Hepatocyte (in vitro differentiated cells): ENCODE data around the gene TRMT2A. TPM values are rescaled to one million over a fixed set of nuclear protein-coding genes. Genes with fewer than 3 reads are reported as not detected.

Experiments used
- DNase-seq: peaks from one replicate; pipeline ENCODE4 v3.0.0-alpha.2; 2016; ENCODE audit warnings: low spot score
- H2AFZ ChIP-seq: fragments of 200-600 bp; sonication (generic); 2 replicates; pipeline ENCODE4 v1.6.0; 2016; ENCODE audit warnings: antibody characterized with exemption, mild to moderate bottlenecking
- H3K27ac ChIP-seq: fragments of 200-600 bp; sonication (generic); 2 replicates; pipeline ENCODE4 v1.5.1; 2016; ENCODE audit warnings: mild to moderate bottlenecking
- H3K27me3 ChIP-seq: fragments of 200-600 bp; sonication (generic); 2 replicates; pipeline ENCODE4 v1.6.1; 2016
- H3K36me3 ChIP-seq: fragments of 200-600 bp; sonication (generic); replicated peaks from 2 replicates; pipeline ENCODE4 v1.5.1; 2016; ENCODE audit warnings: low read depth; ENCODE audit not compliant: insufficient read depth
- H3K4me1 ChIP-seq: fragments of 200-600 bp; sonication (generic); 2 replicates; pipeline ENCODE4 v1.5.1; 2016; ENCODE audit warnings: mild to moderate bottlenecking, moderate library complexity; ENCODE audit not compliant: insufficient read depth
- H3K4me2 ChIP-seq: fragments of 200-600 bp; sonication (generic); 2 replicates; pipeline ENCODE4 v1.6.0; 2016
- H3K4me3 ChIP-seq: fragments of 200-600 bp; sonication (generic); 2 replicates; pipeline ENCODE4 v1.5.1; 2016; ENCODE audit warnings: mild to moderate bottlenecking
- H3K79me2 ChIP-seq: fragments of 200-600 bp; sonication (generic); 2 replicates; pipeline ENCODE4 v1.6.0; 2017; ENCODE audit warnings: mild to moderate bottlenecking
- H3K9me2 ChIP-seq: fragments of 200-600 bp; sonication (generic); replicated peaks from 2 replicates; pipeline ENCODE4 v1.6.0; 2017; ENCODE audit warnings: mild to moderate bottlenecking; ENCODE audit not compliant: insufficient read depth
- H3K9me3 ChIP-seq: fragments of 200-600 bp; sonication (generic); 2 replicates; pipeline ENCODE4 v1.5.1; 2016; ENCODE audit warnings: low read depth, mild to moderate bottlenecking
- H4K20me1 ChIP-seq: fragments of 200-600 bp; sonication (generic); 2 replicates; pipeline ENCODE4 v1.6.0; 2016; ENCODE audit warnings: mild to moderate bottlenecking; ENCODE audit not compliant: insufficient read depth, poor library complexity, severe bottlenecking
- EZH2 ChIP-seq: fragments of 200-600 bp; sonication (generic); IDR thresholded peaks from 2 replicates; pipeline ENCODE4 v1.6.1; 2016; ENCODE audit warnings: antibody characterized with exemption, mild to moderate bottlenecking, borderline replicate concordance
- EZH2phosphoT487 ChIP-seq: fragments of 200-600 bp; sonication (generic); IDR thresholded peaks from one replicate; pipeline ENCODE4 v1.6.1; 2018; ENCODE audit warnings: antibody characterized with exemption, mild to moderate bottlenecking, low read depth, moderate library complexity; ENCODE audit not compliant: unreplicated experiment, severe bottlenecking
- WGBS: methylation state at CpG from one replicate; pipeline ENCODE4 v1.1.6; 2016; ENCODE audit warnings: low lambda C conversion rate; ENCODE audit errors: missing lambda C conversion rate; 5-methylcytosine and 5-hydroxymethylcytosine counted together
- polyA plus RNA-seq: library from polyadenylated mRNA; unstranded; fragments of >200 nt; fragmentation: Nextera tagmentation; extraction: Ambion mirVana; gene quantifications from 2 replicates; pipeline ENCODE4 v1.2.1, GENCODE V29; 2016
- total RNA-seq: library from RNA; depleted of rRNA; stranded (reverse); fragments of >200 nt; gene quantifications from 2 replicates; pipeline ENCODE4 v1.2.3, GENCODE V29; 2014
- TF ChIP-seq, protein P1 (sequence below): fragments of 200-600 bp; sonication (generic); IDR thresholded peaks from 2 replicates; pipeline ENCODE4 v1.5.1; 2016; ENCODE audit warnings: antibody characterized with exemption, mild to moderate bottlenecking; ENCODE audit not compliant: poor library complexity

The TRMT2A gene
- total and polyA plus RNA-seq, 2 experiments from 2014 or later = 34.4 to 65.1 TPM

DNA sequence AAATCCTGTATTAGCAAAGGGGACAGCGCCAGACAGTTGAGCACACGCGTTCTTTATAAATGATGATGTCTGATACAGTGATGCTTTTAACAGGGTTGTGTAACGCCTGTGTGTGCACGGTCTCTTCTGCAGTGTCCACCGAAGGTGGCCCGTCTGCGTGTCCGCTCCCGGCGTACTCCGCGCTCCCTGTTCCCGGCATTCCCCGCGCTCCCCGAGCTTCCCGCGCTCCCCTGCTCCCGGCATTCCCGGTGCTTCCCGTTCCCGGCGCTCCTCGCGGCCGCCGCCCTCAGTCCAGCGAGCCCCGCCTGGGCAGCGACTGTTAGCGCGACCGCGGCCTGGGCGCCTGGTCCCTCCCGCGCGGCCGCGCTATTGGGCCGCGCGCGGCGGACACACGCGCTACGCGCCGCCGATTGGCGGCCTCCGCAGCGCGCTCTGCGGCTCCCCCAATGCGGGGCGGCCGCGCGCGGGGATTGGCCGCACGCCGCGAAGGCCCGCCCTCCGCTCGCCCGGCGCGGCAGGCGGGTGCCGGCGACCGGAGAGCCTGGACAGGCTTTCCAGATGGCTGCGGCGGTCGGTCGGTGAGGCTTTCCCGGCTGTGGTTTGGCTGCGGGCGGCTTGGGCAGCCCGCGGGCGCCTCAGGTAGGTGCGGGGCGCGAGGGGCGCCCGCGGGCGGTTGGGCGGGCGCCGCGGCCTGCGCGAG, 37.1 kb downstream of the TRMT2A start, which contains the start of gene DGCR8:
TSS of gene DGCR8 (plus strand) at position 497 of the 700 bp plus-strand sequence. CDS start 5,723 bp downstream, outside the sequence.
- H3K9me3 ChIP-seq = no peaks in the 10 kb centered on the region
- H3K4me2 ChIP-seq = peak within 1 kb of the TSS; percentile 86
- H3K4me3 ChIP-seq = peak within 1 kb of the TSS; percentile 98
- no peaks in the 10 kb centered on the region for H3K27me3 ChIP-seq
- TF ChIP-seq EZH2 = no peak
- DNase-seq = peak; percentile 98
- H2AFZ ChIP-seq = peak within 1 kb of the TSS; percentile 98
- H3K36me3 ChIP-seq = no peaks in the 10 kb centered on the region
- H3K27ac ChIP-seq = peak within 1 kb of the TSS; percentile 98
- H3K79me2 ChIP-seq = peaks cover 45% of the 10 kb centered on the region
- H4K20me1 ChIP-seq = peaks cover 36% of the 10 kb centered on the region
- WGBS = under 1% methylated on average over 46 of the region's 100 CpGs
- H3K4me1 ChIP-seq = peaks cover 22% of the 10 kb centered on the region
- no peaks in the 10 kb centered on the region for H3K9me2 ChIP-seq

DNA sequence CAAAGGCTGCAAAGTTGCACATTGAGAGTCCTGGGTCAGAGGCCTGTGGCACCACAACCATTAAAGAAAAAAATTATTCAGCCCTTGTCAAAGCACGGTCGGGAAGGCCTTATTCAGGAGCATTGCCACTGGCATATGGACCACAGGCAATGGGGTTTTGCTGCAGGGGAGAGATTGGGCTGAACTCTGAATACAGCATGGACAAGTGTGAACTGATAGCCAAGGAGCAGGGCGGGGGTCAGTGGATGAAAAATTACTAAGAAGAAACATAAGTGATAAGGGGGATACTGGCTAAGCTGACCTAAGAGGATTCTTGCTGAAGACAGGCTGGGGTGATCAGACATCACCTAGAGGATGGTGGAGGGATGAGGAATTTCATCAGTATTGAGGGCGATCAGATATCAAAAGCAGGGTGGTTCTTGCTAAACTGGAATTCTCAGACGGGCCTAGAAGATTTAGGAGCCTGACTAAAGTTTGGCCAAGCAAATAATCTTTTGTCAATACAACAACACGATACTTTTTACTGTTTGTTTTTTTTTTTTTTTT, 40.3 kb downstream of the TRMT2A start:
- H3K4me3 ChIP-seq = no peak overlapping the region
- H3K9me2 ChIP-seq = no peaks in the 10 kb centered on the region
- 80% methylated on average over 6 of the region's 6 CpGs for WGBS
- no peaks in the 10 kb centered on the region for H3K36me3 ChIP-seq
- DNase-seq = no peak
- TF ChIP-seq EZH2 (no peak), EZH2phosphoT487 (no peak)
- TF ChIP-seq, protein P1, sequence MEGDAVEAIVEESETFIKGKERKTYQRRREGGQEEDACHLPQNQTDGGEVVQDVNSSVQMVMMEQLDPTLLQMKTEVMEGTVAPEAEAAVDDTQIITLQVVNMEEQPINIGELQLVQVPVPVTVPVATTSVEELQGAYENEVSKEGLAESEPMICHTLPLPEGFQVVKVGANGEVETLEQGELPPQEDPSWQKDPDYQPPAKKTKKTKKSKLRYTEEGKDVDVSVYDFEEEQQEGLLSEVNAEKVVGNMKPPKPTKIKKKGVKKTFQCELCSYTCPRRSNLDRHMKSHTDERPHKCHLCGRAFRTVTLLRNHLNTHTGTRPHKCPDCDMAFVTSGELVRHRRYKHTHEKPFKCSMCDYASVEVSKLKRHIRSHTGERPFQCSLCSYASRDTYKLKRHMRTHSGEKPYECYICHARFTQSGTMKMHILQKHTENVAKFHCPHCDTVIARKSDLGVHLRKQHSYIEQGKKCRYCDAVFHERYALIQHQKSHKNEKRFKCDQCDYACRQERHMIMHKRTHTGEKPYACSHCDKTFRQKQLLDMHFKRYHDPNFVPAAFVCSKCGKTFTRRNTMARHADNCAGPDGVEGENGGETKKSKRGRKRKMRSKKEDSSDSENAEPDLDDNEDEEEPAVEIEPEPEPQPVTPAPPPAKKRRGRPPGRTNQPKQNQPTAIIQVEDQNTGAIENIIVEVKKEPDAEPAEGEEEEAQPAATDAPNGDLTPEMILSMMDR = no peak
- H3K9me3 ChIP-seq = no peaks in the 10 kb centered on the region
- H3K27me3 ChIP-seq = no peaks in the 10 kb centered on the region
- H3K4me2 ChIP-seq = no peak overlapping the region
- peaks cover 13% of the 10 kb centered on the region for H3K79me2 ChIP-seq
- peaks cover 14% of the 10 kb centered on the region for H3K4me1 ChIP-seq
- no peak overlapping the region for H3K27ac ChIP-seq
- H4K20me1 ChIP-seq = peaks cover 4% of the 10 kb centered on the region
- no peak overlapping the region for H2AFZ ChIP-seq

DNA sequence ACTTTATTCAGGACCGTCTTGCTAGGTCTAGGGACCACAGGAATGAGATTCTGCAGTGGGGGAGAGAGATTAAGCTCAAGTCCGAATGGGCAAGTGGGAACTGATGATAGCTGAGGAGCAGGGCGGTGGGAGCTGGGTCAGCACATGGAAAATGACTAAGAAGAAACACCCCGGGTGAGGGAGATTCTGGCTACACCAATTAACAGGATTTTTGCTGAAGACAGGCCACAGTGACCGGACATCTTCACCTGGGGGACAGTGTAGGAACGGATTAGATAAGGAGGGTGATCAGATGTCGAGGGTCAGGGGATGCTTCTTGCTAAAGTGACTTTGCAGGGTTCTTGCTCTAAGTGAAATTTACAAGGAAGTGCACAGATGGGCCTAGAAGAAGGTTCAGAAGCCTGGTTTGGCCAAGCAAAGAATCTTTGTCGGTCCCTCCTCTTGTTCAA, 45.5 kb downstream of the TRMT2A start:
- Histone ChIP-seq H3K27me3 (no peaks in the 10 kb centered on the region), H3K9me3 (no peaks in the 10 kb centered on the region), H3K27ac (no peak overlapping the region), H2AFZ (no peak overlapping the region), H4K20me1 (no peaks in the 10 kb centered on the region), H3K36me3 (no peaks in the 10 kb centered on the region), H3K4me3 (no peak overlapping the region), H3K4me2 (no peak overlapping the region), H3K9me2 (no peaks in the 10 kb centered on the region), H3K79me2 (no peaks in the 10 kb centered on the region), H3K4me1 (no peaks in the 10 kb centered on the region)
- WGBS = 89% methylated on average over 8 of the region's 8 CpGs
- DNase-seq = no peak
- TF ChIP-seq EZH2phosphoT487 (no peak), EZH2 (no peak)
- TF ChIP-seq, protein P1 = no peak

DNA sequence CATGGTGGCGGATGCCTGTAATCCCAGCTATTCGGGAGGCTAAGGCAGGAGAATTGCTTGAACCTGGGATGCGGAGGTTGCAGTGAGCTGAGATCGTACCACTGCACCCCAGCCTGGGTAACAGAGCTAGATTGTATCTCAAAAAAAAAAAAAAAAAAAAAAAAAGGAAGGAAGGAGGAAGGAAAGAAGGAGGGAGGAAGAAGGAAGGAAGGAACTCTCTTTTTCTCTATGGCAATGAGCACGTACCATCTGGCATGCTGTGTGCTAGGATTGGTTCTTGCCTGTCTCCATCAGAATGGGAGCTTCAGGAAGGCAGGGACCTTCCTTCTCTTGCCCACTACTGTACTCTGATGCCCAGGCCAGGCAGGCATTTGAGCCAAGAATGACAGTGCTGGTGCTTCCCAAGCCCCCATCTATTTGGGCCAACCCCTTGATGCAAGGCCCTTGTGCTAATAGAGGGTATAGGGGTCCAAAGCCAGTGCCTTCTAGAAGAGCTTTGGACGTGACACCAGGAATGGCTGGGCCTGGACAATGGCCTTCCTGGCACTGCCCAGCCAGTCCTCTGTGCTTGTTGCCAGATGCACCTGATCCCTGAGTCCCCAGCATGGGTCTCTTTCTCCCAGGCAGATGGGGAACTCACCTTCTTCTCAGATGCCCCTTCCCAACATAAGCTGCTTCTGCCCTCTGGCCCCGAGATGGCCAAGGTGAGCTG, 47.5 kb downstream of the TRMT2A start:
- WGBS = 92% methylated on average over 7 of the region's 7 CpGs
- no peaks in the 10 kb centered on the region for H3K36me3 ChIP-seq
- no peak for DNase-seq

More for the DNA sequence above, 47.5 kb downstream of the TRMT2A start:
- H3K79me2 ChIP-seq = no peaks in the 10 kb centered on the region
- no peak overlapping the region for H2AFZ ChIP-seq
- H3K4me1 ChIP-seq = no peaks in the 10 kb centered on the region
- no peaks in the 10 kb centered on the region for H3K9me2 ChIP-seq
- no peak for TF ChIP-seq EZH2phosphoT487
- no peak for TF ChIP-seq EZH2
- TF ChIP-seq, protein P1 = no peak
- no peak overlapping the region for H3K4me2 ChIP-seq
- no peaks in the 10 kb centered on the region for H3K27me3 ChIP-seq
- no peak overlapping the region for H3K27ac ChIP-seq
- no peaks in the 10 kb centered on the region for H4K20me1 ChIP-seq
- no peaks in the 10 kb centered on the region for H3K9me3 ChIP-seq
- no peak overlapping the region for H3K4me3 ChIP-seq
